HG03460 (cell line): ENCODE data around the gene ELF2.
A peak's percentile ranks its signal among the peaks of the same experiment; 100 is the strongest.
"Not testable (repeated sequence)": the region's sequence is repeated elsewhere in the genome, so short reads cannot be mapped to it uniquely, and the experiment has no call there.

ENCODE experiments used
- ATAC-seq: cut with Tn5 transposase; IDR thresholded peaks from one replicate; pipeline ENCODE4 v1.9.1; 2021; ENCODE audit not compliant: unreplicated experiment

ELF2 gene

GRCh38 chr4:139177049-139177868 lies at the start of gene ELF2:
ELF2 (minus strand) TSS chr4:139177218; CDS start chr4:139137701, 39,517 bp downstream.
- ATAC-seq = peak; percentile 37

- no peak for ATAC-seq
These were observed 46.8 kb upstream of the ELF2 start for GRCh38 chr4:139223682-139224317.

- no peak for ATAC-seq
These were observed 45.2 kb upstream of the ELF2 start for GRCh38 chr4:139222215-139222614.

GRCh38 chr4:139221687-139222086 lies 44.7 kb upstream of the ELF2 start:
- ATAC-seq = no peak

GRCh38 chr4:139219450-139220055 lies 42.5 kb upstream of the ELF2 start:
- no peak for ATAC-seq

GRCh38 chr4:139214039-139214534 lies 37.1 kb upstream of the ELF2 start:
- ATAC-seq = peak; percentile 97

- not testable (repeated sequence) for ATAC-seq
These were observed 36.6 kb upstream of the ELF2 start for GRCh38 chr4:139213633-139214032.

- no peak for ATAC-seq
These were observed 35.9 kb upstream of the ELF2 start for GRCh38 chr4:139212900-139213299.

- ATAC-seq = no peak
These were observed 33.5 kb upstream of the ELF2 start for GRCh38 chr4:139210486-139210885.

- ATAC-seq = peak; percentile 42
These were observed 32.5 kb upstream of the ELF2 start for GRCh38 chr4:139209470-139210063.

- ATAC-seq = no peak
These were observed 31.5 kb upstream of the ELF2 start for GRCh38 chr4:139208404-139208945.

- no peak for ATAC-seq
These were observed 30.9 kb upstream of the ELF2 start for GRCh38 chr4:139207873-139208403.

GRCh38 chr4:139207247-139207646 lies 30.2 kb upstream of the ELF2 start:
- ATAC-seq = no peak

GRCh38 chr4:139202991-139203390 lies 26.0 kb upstream of the ELF2 start:
- ATAC-seq = no peak

- no peak for ATAC-seq
These were observed 23.5 kb upstream of the ELF2 start for GRCh38 chr4:139200506-139200905.

GRCh38 chr4:139200102-139200501 lies 23.1 kb upstream of the ELF2 start:
- ATAC-seq = no peak

- not testable (repeated sequence) for ATAC-seq
These were observed 20.2 kb upstream of the ELF2 start for GRCh38 chr4:139197214-139197613.

- no peak for ATAC-seq
These were observed 19.4 kb upstream of the ELF2 start for GRCh38 chr4:139196462-139196861.

- no peak for ATAC-seq
These were observed 14.4 kb upstream of the ELF2 start for GRCh38 chr4:139191373-139191772.

GRCh38 chr4:139189972-139190371 lies 13.0 kb upstream of the ELF2 start:
- ATAC-seq = no peak

- ATAC-seq = no peak
These were observed 12.4 kb upstream of the ELF2 start for GRCh38 chr4:139189417-139189749.
